Mucosa of descending colon (tissue), 3 donors: Measurements from ENCODE around the gene LRP3. TPM values are rescaled to one million over a fixed set of nuclear protein-coding genes. Genes with fewer than 3 reads are reported as not detected.

ENCODE experiments used
- ATAC-seq: fragments of 200-7000 bp; cut with Tn5 transposase; one replicate; pipeline ENCODE4 v1.9.1; 2020; ENCODE audit warnings: mild to moderate bottlenecking, moderate library complexity
- DNase-seq, 3 donors: peaks; one replicate each; pipeline ENCODE4 v3.0.0-alpha.2; 2020
- H3K36me3 ChIP-seq: fragments of 200-600 bp; one replicate; pipeline ENCODE4 v1.8.0; 2021; ENCODE audit warnings: low read depth, mild to moderate bottlenecking
- H3K4me1 ChIP-seq: fragments of 200-600 bp; one replicate; pipeline ENCODE4 v1.8.0; 2021; ENCODE audit warnings: low read depth, mild to moderate bottlenecking
- H3K4me3 ChIP-seq: fragments of 200-600 bp; one replicate; pipeline ENCODE4 v1.8.0; 2021; ENCODE audit warnings: mild to moderate bottlenecking
- H3K9me3 ChIP-seq: fragments of 200-600 bp; one replicate; pipeline ENCODE4 v1.8.0; 2021; ENCODE audit warnings: mild to moderate bottlenecking
- CTCF ChIP-seq: fragments of 200-600 bp; IDR thresholded peaks from one replicate; pipeline ENCODE4 v1.8.0; 2022; ENCODE audit warnings: antibody characterized with exemption, mild to moderate bottlenecking
- intact Hi-C, 2 donors: fragments of 100-400 bp; cut with DNase I in 1 of 2; cut with micrococcal nuclease in 1 of 2; formaldehyde crosslinking; loops; one replicate each; pipeline versions ENCODE4 v1.11.0 to v1.11.1; 2022; cut with DNase I, micrococcal nuclease
- total RNA-seq, 3 donors: library from RNA; stranded (reverse); fragmentation: NEBNext Ultra II Directional in 2 of 3; extraction: Animal tissue kit (Norgen Biotek cat#: 25700) in 2 of 3; gene quantifications; one replicate each; pipeline versions ENCODE4 v1.2.1 to v1.2.4, GENCODE V29; 2021 to 2023
- donor health status: DM: no; HTN: no; CAD: no; lungs with moderate emphysema.
- donor health status: DM: no; HTN: no; CAD: no.
- donor health status: DM: no; HTN: yes; CAD: no.

Gene LRP3
- total RNA-seq, 3 donors from 2014 or later = 6.2 to 26.2 (median 7.4) TPM

DNA sequence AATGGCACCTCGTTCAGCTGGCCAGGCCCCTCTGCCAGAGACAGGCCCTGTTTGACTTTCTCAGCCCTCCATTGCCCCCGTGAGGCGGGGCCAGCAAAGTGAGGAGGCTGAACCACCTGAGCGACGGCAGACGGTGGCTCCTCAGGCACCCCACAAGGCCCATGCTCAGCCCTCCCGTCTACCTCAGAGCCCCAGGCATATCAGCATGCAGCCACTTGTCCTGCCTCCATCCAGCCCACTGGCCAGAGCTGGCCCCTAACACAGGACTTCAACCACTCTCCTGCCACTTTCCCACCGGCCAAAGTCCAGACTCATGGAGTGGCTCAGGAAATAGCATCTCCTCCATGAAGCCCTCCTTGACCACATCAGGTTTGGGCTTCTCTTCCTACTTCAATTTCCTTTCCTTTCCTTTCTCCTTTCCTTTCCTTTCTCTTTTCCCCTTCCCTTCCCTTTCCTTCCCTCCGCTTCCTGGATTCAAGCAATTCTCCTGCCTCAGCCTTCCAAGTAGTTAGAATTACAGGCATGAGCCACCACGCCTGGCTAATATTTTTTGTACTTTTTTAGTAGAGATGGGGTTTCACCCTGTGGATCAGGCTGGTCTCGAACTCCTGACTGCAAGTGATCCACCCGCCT is 22.2 kb downstream of the LRP3 start:
- Histone ChIP-seq H3K4me3 (no peak overlapping the region), H3K36me3 (no peaks in the 10 kb centered on the region), H3K9me3 (no peaks in the 10 kb centered on the region), H3K4me1 (no peaks in the 10 kb centered on the region)
- no peak for DNase-seq
- no peak for TF ChIP-seq CTCF
- no peak for ATAC-seq
- intact Hi-C loops = no loop called here

GRCh38 chr19:33217881-33218280 is 23.8 kb downstream of the LRP3 start:
- Histone ChIP-seq H3K4me3 (no peak overlapping the region), H3K36me3 (no peaks in the 10 kb centered on the region), H3K4me1 (no peaks in the 10 kb centered on the region), H3K9me3 (no peaks in the 10 kb centered on the region)
- intact Hi-C loops = no loop called here
- no peak for TF ChIP-seq CTCF
- no peak for ATAC-seq
- no peak for DNase-seq

DNA sequence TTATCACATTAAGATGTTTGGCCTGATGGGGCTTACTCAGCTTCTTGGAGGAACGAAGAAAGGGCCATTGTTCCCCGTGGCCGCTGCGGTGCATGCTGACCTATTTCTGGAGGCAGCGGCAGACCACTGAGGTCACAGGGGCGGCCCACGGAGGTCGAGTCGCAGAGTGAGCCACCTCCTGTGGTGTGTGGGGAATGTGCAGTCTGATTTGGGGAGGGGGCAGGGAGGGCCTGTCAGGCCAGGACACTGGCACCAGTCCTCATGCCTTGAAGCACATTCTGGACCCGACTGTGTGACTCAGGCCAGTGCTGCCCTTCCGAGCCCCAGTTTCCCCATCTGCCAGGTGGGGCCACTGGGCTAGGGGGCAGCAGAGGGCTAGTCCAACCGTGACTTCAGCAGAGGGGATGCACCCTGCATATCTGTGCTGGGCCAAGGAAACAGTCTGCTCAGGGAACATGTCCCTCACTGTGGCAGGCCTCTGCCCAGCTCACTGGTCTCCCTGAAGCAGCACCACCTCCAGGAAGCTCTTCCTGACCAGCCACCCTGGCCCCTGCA is 25.2 kb downstream of the LRP3 start:
- ATAC-seq (no peak), DNase-seq (no peak)
- intact Hi-C loops = no loop called here
- Histone ChIP-seq H3K4me3 (no peak overlapping the region), H3K4me1 (no peaks in the 10 kb centered on the region), H3K36me3 (no peaks in the 10 kb centered on the region), H3K9me3 (no peaks in the 10 kb centered on the region)
- TF ChIP-seq CTCF = no peak

DNA sequence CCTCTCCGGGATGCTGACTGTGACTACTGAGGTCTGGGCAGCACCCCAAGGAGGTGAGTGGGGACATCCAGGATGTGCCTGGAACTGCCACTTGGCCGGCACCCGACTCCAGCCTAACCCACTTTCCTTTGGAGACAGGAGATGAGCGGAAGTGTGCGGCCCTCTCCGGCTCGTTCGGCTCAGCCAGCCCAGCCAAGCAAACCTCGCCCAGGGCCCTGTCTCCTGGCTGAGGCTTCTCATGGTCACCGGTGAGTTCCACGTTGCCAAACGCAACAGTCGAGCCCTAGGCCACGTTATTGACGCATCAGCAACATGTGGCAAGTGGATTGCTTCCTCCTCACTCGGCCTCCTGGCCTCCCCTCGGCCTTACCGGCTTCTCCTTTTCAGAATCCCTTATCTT is 26.0 kb downstream of the LRP3 start:
- Histone ChIP-seq H3K36me3 (no peaks in the 10 kb centered on the region), H3K4me1 (no peaks in the 10 kb centered on the region), H3K9me3 (no peaks in the 10 kb centered on the region), H3K4me3 (no peak overlapping the region)
- TF ChIP-seq CTCF = no peak
- intact Hi-C loops = no loop called here
- ATAC-seq (no peak), DNase-seq (no peak)

- no peak for TF ChIP-seq CTCF
- intact Hi-C loops = no loop called here
- Histone ChIP-seq H3K4me3 (no peak overlapping the region), H3K4me1 (no peaks in the 10 kb centered on the region), H3K36me3 (no peaks in the 10 kb centered on the region), H3K9me3 (no peaks in the 10 kb centered on the region)
- ATAC-seq (no peak), DNase-seq (no peak)
Measured at GRCh38 chr19:33220735-33221134, 26.6 kb downstream of the LRP3 start.
